ENCODE measurements around the gene PPM1M. TPM values are rescaled to one million over a fixed set of nuclear protein-coding genes. Genes with fewer than 3 reads are reported as not detected.

PPM1M gene
- total RNA-seq, 2 donors from 2014 or later: 6.9 to 15.3 TPM

GRCh38 chr3:52277071-52277964, 31.8 kb downstream of the PPM1M start:
- ATAC-seq (peak; percentile 38), DNase-seq (peak; percentile 81 to 86 (median 84))
- WGBS, 2 donors: 0 to 3% methylated on average over 28 of the region's 28 CpGs
- Histone ChIP-seq H3K4me1 (peaks cover 66% of the 10 kb centered on the region), H3K27me3 (no peaks in the 10 kb centered on the region), H3K27ac (peak overlapping the region; percentile 87 to 98 (median 97)), H3K36me3 (replicated peaks in 1 of 2; ENCODE audit: insufficient read depth in 1 of 2, low read depth in 2 of 2) (no peaks in the 10 kb centered on the region), H3K9me3 (no peaks in the 10 kb centered on the region), H3K4me3 (peak overlapping the region; percentile 55 to 85)
- intact Hi-C loops (cut with DNase I): no loop called here
- no peak for TF ChIP-seq CTCF (IDR thresholded peaks at IDR 0.05)
- TF ChIP-seq POLR2A (IDR thresholded peaks at IDR 0.05): peak; percentile 48 to 82 (median 76)

GRCh38 chr3:52277972-52278509, 32.5 kb downstream of the PPM1M start:
- WGBS, 2 donors: 0 to 1% methylated on average over 10 to 53 of the region's 54 CpGs
- H3K9me3 ChIP-seq: no peaks in the 10 kb centered on the region
- ATAC-seq (peak; percentile 83), DNase-seq (peak in 2 of 4 donors; percentile 64 to 65)
- H3K27me3 ChIP-seq: no peaks in the 10 kb centered on the region
- H3K36me3 ChIP-seq (replicated peaks in 1 of 2; ENCODE audit: insufficient read depth in 1 of 2, low read depth in 2 of 2): no peaks in the 10 kb centered on the region
- H3K4me1 ChIP-seq: peaks cover 67% of the 10 kb centered on the region
- intact Hi-C loops (cut with DNase I): no loop called here
- TF ChIP-seq POLR2A (IDR thresholded peaks at IDR 0.05): no peak
- TF ChIP-seq CTCF (IDR thresholded peaks at IDR 0.05): peak in 6 of 7 experiments; percentile 23 to 64 (median 42)
- H3K27ac ChIP-seq: peak overlapping the region; percentile 87 to 98 (median 97)
- peak overlapping the region; percentile 55 to 85 for H3K4me3 ChIP-seq

GRCh38 chr3:52278510-52279069, 33.0 kb downstream of the PPM1M start, which contains the start of gene WDR82:
TSS of gene WDR82 (minus strand) at chr3:52278649. CDS start at chr3:52278361, 288 bp downstream.
- WGBS, 2 donors: 0 to 1% methylated on average over 1 to 58 of the region's 58 CpGs
- Histone ChIP-seq H3K9me3 (no peaks in the 10 kb centered on the region), H3K4me1 (peaks cover 66% of the 10 kb centered on the region), H3K27ac (peak within 1 kb of the TSS; percentile 87 to 98 (median 97)), H3K27me3 (no peaks in the 10 kb centered on the region), H3K4me3 (peak within 1 kb of the TSS; percentile 55 to 85), H3K36me3 (replicated peaks in 1 of 2; ENCODE audit: insufficient read depth in 1 of 2, low read depth in 2 of 2) (no peaks in the 10 kb centered on the region)
- ATAC-seq (peak; percentile 94), DNase-seq (peak; percentile 97 to 99 (median 98))
- intact Hi-C loops (cut with DNase I): no loop called here
- TF ChIP-seq CTCF (IDR thresholded peaks at IDR 0.05) (peak in 5 of 7 experiments; percentile 23 to 53 (median 41)), POLR2A (IDR thresholded peaks at IDR 0.05) (peak; percentile 79 to 89 (median 87))

- TF ChIP-seq CTCF (IDR thresholded peaks at IDR 0.05) (no peak), POLR2A (IDR thresholded peaks at IDR 0.05) (no peak)
- ATAC-seq (no peak), DNase-seq (no peak)
- no peak overlapping the region for H3K4me3 ChIP-seq
- no peaks in the 10 kb centered on the region for H3K36me3 ChIP-seq (replicated peaks in 1 of 2; ENCODE audit: insufficient read depth in 1 of 2, low read depth in 2 of 2)
- no peaks in the 10 kb centered on the region for H3K9me3 ChIP-seq
- intact Hi-C loops (cut with DNase I): no loop called here
- no peaks in the 10 kb centered on the region for H3K27me3 ChIP-seq
- H3K27ac ChIP-seq: peak overlapping the region in 3 of 4 donors; percentile 87 to 98 (median 97)
- WGBS, 2 donors: 29 to 34% methylated on average over 2 of the region's 2 CpGs
- H3K4me1 ChIP-seq: peaks cover 56% of the 10 kb centered on the region
Measured at GRCh38 chr3:52279596-52279995, 34.0 kb downstream of the PPM1M start.

All from body of pancreas (tissue), 4 donors.